EL (cell line): ENCODE data around the gene TIMM17A.
"Not testable (repeated sequence)": the region's sequence is repeated elsewhere in the genome, so short reads cannot be mapped to it uniquely, and the experiment has no call there.

ENCODE experiments used
- DNase-seq: peaks from one replicate; pipeline ENCODE4 v3.0.0-alpha.2; 2016

TIMM17A gene

DNA sequence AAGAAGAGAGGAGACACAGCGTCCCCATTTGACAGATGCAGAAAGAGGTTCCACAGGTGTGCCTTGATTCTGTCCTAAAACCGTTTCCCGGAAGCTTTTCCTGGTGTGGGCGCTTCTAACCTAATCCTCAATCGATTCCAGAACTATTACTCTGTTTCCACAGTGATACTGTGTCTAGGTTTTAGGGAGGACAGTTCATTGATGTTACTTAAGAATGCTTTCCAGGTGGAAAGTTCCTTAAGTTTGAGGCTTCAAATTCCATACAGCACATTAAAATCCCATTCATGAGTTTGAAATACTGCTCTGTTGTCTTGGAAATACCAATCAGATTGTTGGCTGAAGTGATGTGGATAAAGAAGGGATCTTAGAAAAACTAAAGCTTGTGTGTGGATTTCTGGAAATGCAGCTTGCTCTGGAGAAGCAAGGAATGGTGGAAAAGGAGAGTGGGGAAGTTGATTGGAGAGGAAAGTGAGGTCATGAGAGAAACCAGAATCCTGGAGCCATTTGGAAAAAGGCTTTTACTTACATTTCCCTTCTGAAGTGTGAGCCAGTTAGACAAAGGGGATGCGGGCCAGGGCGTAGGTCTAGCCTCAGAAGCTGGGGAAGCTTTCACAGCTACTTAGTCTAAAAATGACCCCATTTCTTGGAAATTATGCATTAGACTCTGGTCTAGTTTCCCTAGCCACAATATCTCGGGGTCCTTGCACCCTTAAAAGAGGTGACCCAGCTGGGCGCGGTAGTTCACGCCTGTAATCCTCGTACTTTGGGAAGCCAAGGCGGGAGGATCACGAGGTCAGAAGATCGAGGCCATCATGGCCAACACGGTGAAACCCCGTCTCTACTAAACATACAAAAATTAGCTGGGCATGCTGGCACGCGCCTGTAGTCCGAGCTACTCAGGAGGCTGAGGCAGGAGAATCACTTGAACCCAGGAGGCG, 61.8 kb downstream of the TIMM17A start:
- no peak for DNase-seq

DNA sequence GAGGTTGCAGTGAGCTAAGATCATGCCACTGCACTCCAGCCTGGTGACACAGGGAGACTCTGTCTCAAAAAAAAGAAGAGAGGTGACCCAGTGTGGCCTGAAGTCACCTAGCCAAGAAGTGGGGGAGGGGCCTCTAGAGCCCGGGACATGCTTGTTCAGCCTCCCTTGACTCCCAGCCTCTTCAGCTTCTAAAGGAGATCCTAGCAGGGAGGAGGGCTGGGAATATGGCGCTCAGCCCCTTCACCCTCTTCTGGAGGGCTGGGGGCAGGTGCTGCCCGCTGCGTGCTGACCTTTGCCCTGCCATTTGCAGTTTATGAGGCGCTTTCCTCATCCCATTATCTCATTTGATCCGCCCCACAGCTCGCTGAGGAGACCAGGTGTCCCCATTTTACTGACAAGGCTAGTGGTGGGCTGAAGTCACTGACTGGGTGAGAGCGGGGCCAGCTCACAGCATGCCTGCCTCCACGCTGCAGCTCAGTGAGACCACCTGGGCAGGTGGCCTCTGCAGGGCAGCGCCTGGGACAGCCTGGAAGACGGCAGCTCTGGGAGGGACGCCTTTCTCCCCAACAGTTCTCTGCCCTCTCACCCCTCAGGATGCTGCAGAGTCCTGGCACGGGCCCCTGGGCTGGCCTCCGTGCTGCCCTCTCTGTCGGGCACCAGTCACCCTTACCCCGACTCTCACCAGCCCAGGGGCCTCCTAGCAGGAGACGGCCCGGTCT, 62.6 kb downstream of the TIMM17A start:
- DNase-seq = no peak

- no peak for DNase-seq
Observed at GRCh38 chr1:202018468-202019234, 63.3 kb downstream of the TIMM17A start.

- DNase-seq = not testable (repeated sequence)
Observed at GRCh38 chr1:202019235-202019558, 63.9 kb downstream of the TIMM17A start.
